ENCODE measurements around the gene PLK3. TPM values are rescaled to one million over a fixed set of nuclear protein-coding genes. Genes with fewer than 3 reads are reported as not detected.

The PLK3 gene
- total RNA-seq, 4 donors from 2014 or later = 10.6 to 29.3 (median 26.3) TPM

DNA sequence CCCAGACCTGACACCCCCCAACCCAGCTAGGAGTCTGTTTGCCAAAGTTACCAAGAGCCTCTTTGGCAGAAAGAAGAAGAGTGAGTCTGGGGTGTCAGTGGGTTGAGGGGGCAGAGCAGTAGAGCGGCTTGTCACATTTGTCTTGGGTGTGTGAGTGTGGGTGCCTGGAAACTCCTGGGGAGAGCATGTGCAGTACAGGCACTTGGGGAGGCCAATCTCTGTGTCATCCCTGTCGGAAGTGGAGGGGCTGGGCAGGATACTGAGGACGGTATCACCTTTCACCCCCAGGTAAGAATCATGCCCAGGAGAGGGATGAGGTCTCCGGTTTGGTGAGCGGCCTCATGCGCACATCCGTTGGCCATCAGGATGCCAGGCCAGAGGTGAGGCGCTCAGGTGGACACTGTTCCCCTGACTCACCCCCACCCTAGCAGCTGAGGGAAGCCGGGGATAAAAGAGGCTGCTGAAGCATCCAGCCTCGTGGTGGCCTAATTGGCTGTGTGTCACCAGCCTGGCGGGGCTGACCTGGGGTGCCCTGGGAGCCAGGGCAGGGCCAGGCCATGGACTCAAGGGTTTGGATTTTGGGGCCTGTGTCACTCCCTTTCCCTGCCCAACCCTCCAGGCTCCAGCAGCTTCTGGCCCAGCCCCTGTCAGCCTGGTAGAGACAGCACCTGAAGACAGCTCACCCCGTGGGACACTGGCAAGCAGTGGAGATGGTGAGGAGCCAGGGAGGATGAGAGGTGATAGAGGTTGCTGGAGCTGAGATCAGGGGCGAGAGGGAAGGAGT lies 3.3 kb downstream of the PLK3 start:
- no peak for DNase-seq (ENCODE audit: low spot score in 2 of 2)
- Histone ChIP-seq H3K27ac (peak overlapping the region; percentile 19 to 100 (median 98)), H3K36me3 (peaks cover 0 to 45% (median 6%) of the 10 kb centered on the region in 3 donors), H3K27me3 (no peaks in the 10 kb centered on the region), H3K4me1 (peaks cover 0 to 82% (median 50%) of the 10 kb centered on the region in 4 donors), H3K4me3 (no peak overlapping the region), H3K9me3 (no peaks in the 10 kb centered on the region)
- WGBS, 2 donors = 87 to 89% methylated on average over 12 to 13 of the region's 13 CpGs
- TF ChIP-seq EP300 (IDR thresholded peaks at IDR 0.05) (no peak), POLR2A (IDR thresholded peaks at IDR 0.05) (no peak)
- TF ChIP-seq, protein P1, sequence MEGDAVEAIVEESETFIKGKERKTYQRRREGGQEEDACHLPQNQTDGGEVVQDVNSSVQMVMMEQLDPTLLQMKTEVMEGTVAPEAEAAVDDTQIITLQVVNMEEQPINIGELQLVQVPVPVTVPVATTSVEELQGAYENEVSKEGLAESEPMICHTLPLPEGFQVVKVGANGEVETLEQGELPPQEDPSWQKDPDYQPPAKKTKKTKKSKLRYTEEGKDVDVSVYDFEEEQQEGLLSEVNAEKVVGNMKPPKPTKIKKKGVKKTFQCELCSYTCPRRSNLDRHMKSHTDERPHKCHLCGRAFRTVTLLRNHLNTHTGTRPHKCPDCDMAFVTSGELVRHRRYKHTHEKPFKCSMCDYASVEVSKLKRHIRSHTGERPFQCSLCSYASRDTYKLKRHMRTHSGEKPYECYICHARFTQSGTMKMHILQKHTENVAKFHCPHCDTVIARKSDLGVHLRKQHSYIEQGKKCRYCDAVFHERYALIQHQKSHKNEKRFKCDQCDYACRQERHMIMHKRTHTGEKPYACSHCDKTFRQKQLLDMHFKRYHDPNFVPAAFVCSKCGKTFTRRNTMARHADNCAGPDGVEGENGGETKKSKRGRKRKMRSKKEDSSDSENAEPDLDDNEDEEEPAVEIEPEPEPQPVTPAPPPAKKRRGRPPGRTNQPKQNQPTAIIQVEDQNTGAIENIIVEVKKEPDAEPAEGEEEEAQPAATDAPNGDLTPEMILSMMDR (IDR thresholded peaks at IDR 0.05) = no peak

DNA sequence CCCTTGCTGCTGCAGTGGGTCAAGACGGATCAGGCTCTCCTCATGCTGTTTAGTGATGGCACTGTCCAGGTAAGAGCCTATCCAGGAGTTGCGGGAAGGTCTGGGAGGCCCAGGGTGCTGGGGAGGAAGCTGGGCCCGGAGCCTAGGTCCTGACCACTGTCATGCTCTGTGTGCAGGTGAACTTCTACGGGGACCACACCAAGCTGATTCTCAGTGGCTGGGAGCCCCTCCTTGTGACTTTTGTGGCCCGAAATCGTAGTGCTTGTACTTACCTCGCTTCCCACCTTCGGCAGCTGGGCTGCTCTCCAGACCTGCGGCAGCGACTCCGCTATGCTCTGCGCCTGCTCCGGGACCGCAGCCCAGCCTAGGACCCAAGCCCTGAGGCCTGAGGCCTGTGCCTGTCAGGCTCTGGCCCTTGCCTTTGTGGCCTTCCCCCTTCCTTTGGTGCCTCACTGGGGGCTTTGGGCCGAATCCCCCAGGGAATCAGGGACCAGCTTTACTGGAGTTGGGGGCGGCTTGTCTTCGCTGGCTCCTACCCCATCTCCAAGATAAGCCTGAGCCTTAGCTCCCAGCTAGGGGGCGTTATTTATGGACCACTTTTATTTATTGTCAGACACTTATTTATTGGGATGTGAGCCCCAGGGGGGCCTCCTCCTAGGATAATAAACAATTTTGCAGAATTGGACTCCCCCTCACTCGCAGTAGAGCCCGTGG lies 5.3 kb downstream of the PLK3 start:
- no peak for DNase-seq (ENCODE audit: low spot score in 2 of 2)
- H3K4me3 ChIP-seq = no peak overlapping the region
- TF ChIP-seq POLR2A (IDR thresholded peaks at IDR 0.05) (no peak), EP300 (IDR thresholded peaks at IDR 0.05) (no peak)
- TF ChIP-seq, protein P1 (IDR thresholded peaks at IDR 0.05) = no peak
- H3K9me3 ChIP-seq = no peaks in the 10 kb centered on the region
- peaks cover 0 to 89% (median 62%) of the 10 kb centered on the region in 4 donors for H3K4me1 ChIP-seq
- no peaks in the 10 kb centered on the region for H3K27me3 ChIP-seq
- H3K36me3 ChIP-seq = peaks cover 0 to 45% (median 6%) of the 10 kb centered on the region in 3 donors
- peak overlapping the region in 3 of 4 donors; percentile 100 for H3K27ac ChIP-seq
- 91 to 94% methylated on average over 19 to 20 of the region's 20 CpGs for WGBS, 2 donors

DNA sequence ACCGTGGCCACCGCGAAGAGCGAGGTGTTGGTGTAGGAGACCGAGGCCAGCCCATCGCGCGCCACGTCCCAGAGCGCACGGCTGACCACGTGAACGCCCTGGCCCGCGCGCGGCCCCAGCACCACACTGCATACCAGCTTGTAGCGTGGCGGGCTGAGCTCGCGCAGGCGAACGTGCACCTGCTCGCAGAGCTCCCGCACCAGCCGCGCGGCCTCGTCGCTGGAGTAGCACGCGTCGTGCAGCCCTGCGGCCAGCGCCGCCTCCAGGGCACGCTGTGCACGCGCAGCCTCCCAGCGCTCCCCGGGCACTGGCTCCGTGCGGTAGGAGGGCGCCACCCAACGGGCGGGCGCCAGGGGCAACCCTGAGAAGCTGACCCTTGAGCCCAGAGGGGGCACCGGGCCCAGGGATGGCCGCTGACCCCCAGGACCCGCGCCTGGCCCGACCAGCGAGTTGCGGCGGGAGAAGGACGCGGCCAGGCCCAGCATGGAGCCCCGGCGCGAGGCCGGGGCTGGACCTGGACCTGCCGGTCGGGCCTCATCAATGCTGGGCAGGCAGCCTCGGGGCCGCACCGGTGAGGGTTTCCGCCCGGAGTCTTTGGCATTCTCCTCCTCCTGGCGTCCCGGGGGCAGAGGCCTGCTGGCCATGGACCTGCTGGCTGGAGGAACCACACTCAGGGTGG lies 6.0 kb downstream of the PLK3 start:
- TF ChIP-seq EP300 (IDR thresholded peaks at IDR 0.05) = no peak
- TF ChIP-seq, protein P1 (IDR thresholded peaks at IDR 0.05) = no peak
- no peak for TF ChIP-seq POLR2A (IDR thresholded peaks at IDR 0.05)
- peak overlapping the region; percentile 97 to 100 (median 100) for H3K27ac ChIP-seq
- no peak for DNase-seq (ENCODE audit: low spot score in 2 of 2)
- H3K9me3 ChIP-seq = no peaks in the 10 kb centered on the region
- H3K4me3 ChIP-seq = no peak overlapping the region
- H3K36me3 ChIP-seq = peaks cover 0 to 45% (median 6%) of the 10 kb centered on the region in 3 donors
- 89 to 94% methylated on average over 57 to 59 of the region's 70 CpGs for WGBS, 2 donors
- no peaks in the 10 kb centered on the region for H3K27me3 ChIP-seq
- peaks cover 0 to 89% (median 66%) of the 10 kb centered on the region in 4 donors for H3K4me1 ChIP-seq

GRCh38 chr1:44806704-44807363 lies 6.7 kb downstream of the PLK3 start, which contains the start of gene DYNLT4:
DYNLT4 (minus strand) TSS chr1:44807351; CDS start chr1:44806668, 683 bp downstream.
- peak within 1 kb of the TSS; percentile 97 to 100 (median 100) for H3K27ac ChIP-seq
- DNase-seq (ENCODE audit: low spot score in 2 of 2) = no peak
- peak within 1 kb of the TSS; percentile 24 to 49 (median 30) for H3K4me3 ChIP-seq
- TF ChIP-seq EP300 (IDR thresholded peaks at IDR 0.05) (no peak), POLR2A (IDR thresholded peaks at IDR 0.05) (peak in 1 of 2 donors; percentile 45)
- TF ChIP-seq, protein P1 (IDR thresholded peaks at IDR 0.05) = no peak
- H3K36me3 ChIP-seq = peaks cover 0 to 45% (median 6%) of the 10 kb centered on the region in 3 donors
- no peaks in the 10 kb centered on the region for H3K9me3 ChIP-seq
- WGBS, 2 donors = 47 to 56% methylated on average over 7 of the region's 7 CpGs
- peaks cover 0 to 89% (median 66%) of the 10 kb centered on the region in 4 donors for H3K4me1 ChIP-seq
- H3K27me3 ChIP-seq = no peaks in the 10 kb centered on the region
